A673 (cell line): Measurements from ENCODE around the gene SLC2A1. TPM values are rescaled to one million over a fixed set of nuclear protein-coding genes. Genes with fewer than 3 reads are reported as not detected.
A peak's percentile ranks its signal among the peaks of the same experiment; 100 is the strongest.

Source experiments
- Bru-seq: library from RNA; stranded (reverse); fragments of 400-500 nt; gene quantifications from one replicate; lab custom pipeline; 2021; lab: Mats Ljungman, UMichigan
- BruChase-seq, 2 experiments: library from RNA; stranded (reverse); fragments of 400-500 nt; gene quantifications; one replicate each; lab custom pipeline; 2021; lab: Mats Ljungman, UMichigan
- BruUV-seq: library from RNA; stranded (reverse); fragments of 400-500 nt; replicated peaks from 2 replicates; lab custom pipeline; 2021; lab: Mats Ljungman, UMichigan
- CTCF ChIA-PET: fragments of 300-600 bp; sonication (Branson Sonifier 250); formaldehyde crosslinking; loops from one replicate; lab custom pipeline; 2022; ENCODE audit warnings: antibody characterized with exemption; lab: Charles Lee
- POLR2A ChIA-PET: fragments of 300-600 bp; sonication (Branson Sonifier 250); formaldehyde crosslinking; loops from one replicate; lab custom pipeline; 2022; ENCODE audit warnings: antibody characterized with exemption; ENCODE audit not compliant: low non-redundant PET; lab: Charles Lee
- DNase-seq: peaks from one replicate; pipeline ENCODE4 v3.0.0-alpha.2; 2015; ENCODE audit warnings: low spot score
- H3K27ac ChIP-seq: fragments of 200-600 bp; sonication (generic); 2 replicates; pipeline ENCODE4 v1.5.1; 2016; ENCODE audit warnings: mixed run types, low read depth, mild to moderate bottlenecking, mixed read lengths, antibody characterized with exemption, low read length; ENCODE audit not compliant: poor library complexity, severe bottlenecking
- H3K27me3 ChIP-seq: fragments of 200-600 bp; sonication (generic); replicated peaks from 2 replicates; pipeline ENCODE4 v1.6.1; 2017; ENCODE audit warnings: mixed run types, low read depth, mild to moderate bottlenecking, mixed read lengths, antibody characterized with exemption, low read length; ENCODE audit not compliant: insufficient read depth, poor library complexity
- H3K36me3 ChIP-seq: fragments of 200-600 bp; sonication (generic); 2 replicates; pipeline ENCODE4 v1.6.1; 2016; ENCODE audit warnings: mixed run types, mild to moderate bottlenecking, mixed read lengths, antibody characterized with exemption, low read length; ENCODE audit not compliant: insufficient read depth, poor library complexity, severe bottlenecking
- H3K4me1 ChIP-seq: fragments of 200-600 bp; sonication (generic); 2 replicates; pipeline ENCODE4 v1.6.1; 2017; ENCODE audit warnings: mixed run types, mild to moderate bottlenecking, mixed read lengths, antibody characterized with exemption, low read length; ENCODE audit not compliant: insufficient read depth, poor library complexity, severe bottlenecking
- H3K4me3 ChIP-seq: fragments of 200-600 bp; sonication (generic); 2 replicates; pipeline ENCODE4 v1.5.1; 2016; ENCODE audit warnings: low read depth, mixed run types, mild to moderate bottlenecking, mixed read lengths, low read length; ENCODE audit not compliant: poor library complexity, severe bottlenecking
- H3K9me3 ChIP-seq: fragments of 200-600 bp; sonication (generic); 2 replicates; pipeline ENCODE4 v1.6.1; 2016; ENCODE audit warnings: mixed run types, low read depth, mild to moderate bottlenecking, mixed read lengths, antibody characterized with exemption, low read length; ENCODE audit not compliant: poor library complexity, severe bottlenecking
- EZH2 ChIP-seq: fragments of 200-600 bp; sonication (generic); IDR thresholded peaks from 2 replicates; pipeline ENCODE4 v1.6.1; 2017; ENCODE audit warnings: borderline replicate concordance, low read depth, mild to moderate bottlenecking, mixed read lengths, antibody characterized with exemption, low read length; ENCODE audit not compliant: poor library complexity, severe bottlenecking
- intact Hi-C: fragments of 100-400 bp; cut with micrococcal nuclease; formaldehyde crosslinking; loops from one replicate; pipeline ENCODE4 v1.10.0; 2022; ENCODE audit not compliant: unreplicated experiment
- long read RNA-seq: library from polyadenylated mRNA; stranded (forward); transcript quantifications from one replicate; pipeline ENCODE4 v2.0.0, GENCODE V29; 2022
- total RNA-seq: library from RNA; stranded (reverse); gene quantifications from 2 replicates; pipeline ENCODE4 v1.2.3, GENCODE V29; 2021
- TF ChIP-seq, protein P1 (sequence below): fragments of 300-800, 200-600 bp; sonication (generic); conservative IDR thresholded peaks from 2 replicates; pipeline ENCODE4 v1.5.1; 2017; ENCODE audit warnings: low read depth, mild to moderate bottlenecking, antibody characterized with exemption, low read length, moderate library complexity, mixed read lengths

Gene SLC2A1
- total RNA-seq (36.7 and 43.2 TPM in 2 replicates), Bru-seq, nascent RNA (percentile 70 among the genes with signal in this experiment), BruChase-seq, experiment 1, labeled RNA remaining after a 2-hour chase (percentile 64 among the genes with signal in this experiment), BruChase-seq, experiment 2, labeled RNA remaining after a 6-hour chase (percentile 72 among the genes with signal in this experiment)
- long read RNA-seq, transcript SLC2A1-203 (10 exons, 3,670 nt): major isoform, 75 of 97 reads
- long read RNA-seq, partial matches to known transcripts: 15 of 97 reads
- long read RNA-seq, other reads (novel, unspliced or antisense): 7 of 97 reads

DNA sequence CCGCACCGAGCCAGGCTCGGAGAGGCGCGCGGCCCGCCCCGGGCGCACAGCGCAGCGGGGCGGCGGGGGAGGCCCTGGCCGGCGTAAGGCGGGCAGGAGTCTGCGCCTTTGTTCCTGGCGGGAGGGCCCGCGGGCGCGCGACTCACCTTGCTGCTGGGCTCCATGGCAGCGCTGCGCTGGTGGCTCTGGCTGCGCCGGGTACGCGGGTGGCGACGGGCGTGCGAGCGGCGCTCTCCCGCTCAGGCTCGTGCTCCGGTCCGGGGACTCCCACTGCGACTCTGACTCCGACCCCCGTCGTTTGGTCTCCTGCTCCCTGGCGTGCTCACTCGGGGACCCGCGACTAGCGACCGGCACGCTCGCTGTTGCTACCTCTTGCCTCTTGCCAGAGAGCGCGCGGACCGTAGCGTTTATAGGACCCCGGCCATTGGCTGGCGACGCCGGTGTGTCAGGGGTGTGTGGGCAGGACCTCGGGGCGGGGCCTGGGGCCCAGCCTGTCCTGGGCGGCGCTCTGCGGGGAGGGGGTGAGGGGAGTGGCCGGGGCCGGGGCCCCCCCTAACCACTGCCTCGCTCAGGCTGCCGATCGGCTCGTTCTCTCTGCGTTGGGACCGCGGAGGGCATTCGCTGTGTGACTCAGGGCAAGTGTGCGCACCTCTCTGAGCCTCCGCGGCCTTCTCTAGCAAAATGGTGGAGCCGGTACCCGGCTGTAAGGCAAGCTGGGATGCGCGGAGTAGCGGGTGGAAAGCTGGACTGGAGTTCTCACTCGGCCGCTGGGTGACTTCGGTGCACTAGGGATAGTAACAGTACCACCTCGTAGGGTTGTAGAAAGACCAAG, at the start of gene SLC2A1:
SLC2A1 (minus strand) TSS at position 381 of the 832 bp plus-strand sequence; CDS start at position 164, 217 bp downstream.
- CTCF ChIA-PET: no interaction called here
- intact Hi-C loops: no loop called here
- no TSS peak for BruUV-seq
- H3K4me1 ChIP-seq: peaks cover 9% of the 10 kb centered on the region
- TF ChIP-seq, protein P1, sequence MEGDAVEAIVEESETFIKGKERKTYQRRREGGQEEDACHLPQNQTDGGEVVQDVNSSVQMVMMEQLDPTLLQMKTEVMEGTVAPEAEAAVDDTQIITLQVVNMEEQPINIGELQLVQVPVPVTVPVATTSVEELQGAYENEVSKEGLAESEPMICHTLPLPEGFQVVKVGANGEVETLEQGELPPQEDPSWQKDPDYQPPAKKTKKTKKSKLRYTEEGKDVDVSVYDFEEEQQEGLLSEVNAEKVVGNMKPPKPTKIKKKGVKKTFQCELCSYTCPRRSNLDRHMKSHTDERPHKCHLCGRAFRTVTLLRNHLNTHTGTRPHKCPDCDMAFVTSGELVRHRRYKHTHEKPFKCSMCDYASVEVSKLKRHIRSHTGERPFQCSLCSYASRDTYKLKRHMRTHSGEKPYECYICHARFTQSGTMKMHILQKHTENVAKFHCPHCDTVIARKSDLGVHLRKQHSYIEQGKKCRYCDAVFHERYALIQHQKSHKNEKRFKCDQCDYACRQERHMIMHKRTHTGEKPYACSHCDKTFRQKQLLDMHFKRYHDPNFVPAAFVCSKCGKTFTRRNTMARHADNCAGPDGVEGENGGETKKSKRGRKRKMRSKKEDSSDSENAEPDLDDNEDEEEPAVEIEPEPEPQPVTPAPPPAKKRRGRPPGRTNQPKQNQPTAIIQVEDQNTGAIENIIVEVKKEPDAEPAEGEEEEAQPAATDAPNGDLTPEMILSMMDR: no peak
- TF ChIP-seq EZH2: no peak
- POLR2A ChIA-PET: no interaction called here
- H3K27ac ChIP-seq: peak within 1 kb of the TSS; percentile 82
- DNase-seq: peak; percentile 95
- no peaks in the 10 kb centered on the region for H3K27me3 ChIP-seq
- no peaks in the 10 kb centered on the region for H3K36me3 ChIP-seq
- no peaks in the 10 kb centered on the region for H3K9me3 ChIP-seq
- peak within 1 kb of the TSS; percentile 76 for H3K4me3 ChIP-seq

DNA sequence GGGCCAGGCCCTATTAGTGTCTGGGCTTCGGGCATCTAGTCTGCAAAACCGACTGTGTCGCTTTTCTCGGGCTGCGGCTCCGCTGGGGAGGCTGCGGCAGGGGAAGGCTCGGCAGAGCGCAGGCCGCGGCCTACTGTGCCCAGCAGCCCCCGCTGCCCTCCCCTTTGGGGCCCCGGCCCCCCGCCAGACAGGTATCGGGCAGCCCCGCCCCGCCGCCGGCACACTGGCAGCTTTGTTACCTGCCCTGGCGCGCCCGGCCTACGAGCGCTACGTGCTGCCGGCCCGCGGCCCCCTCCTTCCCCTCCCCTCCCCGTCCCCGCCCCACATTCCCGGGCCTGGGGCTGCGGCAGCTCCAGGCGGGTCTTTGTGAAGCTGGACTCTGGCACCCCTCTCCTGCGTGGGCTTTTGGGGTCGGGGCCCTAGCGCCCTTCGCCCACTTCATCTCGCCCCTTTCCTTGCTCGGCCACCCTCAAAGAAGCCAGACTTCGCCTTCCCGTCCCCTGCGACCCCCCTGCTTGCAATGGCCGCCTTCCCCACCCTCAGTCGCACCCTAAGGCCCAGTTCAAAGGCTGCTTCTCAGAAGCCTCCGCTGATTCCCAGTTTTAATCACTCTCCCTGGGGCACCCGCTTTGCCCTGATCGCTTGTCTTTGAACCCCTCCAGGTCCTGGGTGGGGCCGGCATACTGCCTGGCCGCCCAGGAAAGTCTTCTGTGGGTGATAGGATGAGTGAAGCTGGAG, 48.9 kb upstream of the SLC2A1 start:
- H3K4me3 ChIP-seq: no peak overlapping the region
- no peak for TF ChIP-seq EZH2
- TF ChIP-seq, protein P1: no peak
- ChIA-PET CTCF (no interaction called here), POLR2A (no interaction called here)
- H3K27ac ChIP-seq: no peak overlapping the region
- peaks cover 22% of the 10 kb centered on the region for H3K4me1 ChIP-seq
- no peaks in the 10 kb centered on the region for H3K9me3 ChIP-seq
- no peaks in the 10 kb centered on the region for H3K27me3 ChIP-seq
- no peak for DNase-seq
- BruUV-seq: no TSS peak
- intact Hi-C loops: no loop called here
- H3K36me3 ChIP-seq: no peaks in the 10 kb centered on the region
